HG03565 (cell line): Measurements from ENCODE around the gene TPST2.
A peak's percentile ranks its signal among the peaks of the same experiment; 100 is the strongest.

Experiments
- ATAC-seq: cut with Tn5 transposase; IDR thresholded peaks from one replicate; pipeline ENCODE4 v1.9.1; 2021; ENCODE audit warnings: mild to moderate bottlenecking, moderate library complexity; ENCODE audit not compliant: unreplicated experiment

The TPST2 gene

DNA sequence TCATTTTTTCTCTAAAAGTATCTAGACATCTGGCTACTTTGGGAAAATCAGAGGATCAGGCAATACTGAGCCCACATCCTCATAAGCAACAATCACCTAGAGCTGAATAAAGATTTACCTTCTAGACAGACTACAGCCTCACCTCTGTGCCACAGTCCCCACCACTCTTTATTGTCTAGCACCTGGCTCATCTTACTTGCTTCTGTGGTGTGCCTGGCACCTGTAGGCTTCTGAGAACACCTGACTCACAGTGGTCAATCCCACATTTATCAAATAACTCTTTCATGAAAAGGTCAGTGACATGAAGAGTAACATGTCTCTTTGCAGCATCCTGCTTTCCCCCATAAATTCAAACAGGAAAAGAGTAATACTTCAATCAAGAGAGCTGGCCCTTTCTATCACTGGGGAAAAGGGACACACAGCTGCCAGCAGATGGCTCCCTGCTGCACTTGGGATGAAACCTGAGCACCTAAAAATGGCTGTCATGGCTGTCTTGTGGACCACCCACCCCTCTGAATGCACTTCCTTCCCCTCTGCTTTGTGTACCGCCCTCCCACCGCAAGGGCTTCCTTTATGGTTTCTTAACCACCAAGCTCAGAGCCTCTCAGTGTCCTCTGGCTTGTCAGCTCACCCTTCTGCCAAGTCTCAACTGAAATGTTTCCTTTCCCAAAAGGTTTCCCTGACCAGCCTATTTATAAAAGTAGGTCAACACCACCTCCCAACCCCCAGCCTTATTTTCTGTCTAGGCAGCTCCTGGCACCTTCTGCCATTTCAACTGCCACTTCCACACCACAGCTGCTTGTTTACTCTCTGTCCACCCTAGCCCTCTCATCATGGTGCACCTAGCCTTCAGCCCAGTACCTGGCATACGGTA is 87.0 kb downstream of the TPST2 start:
- ATAC-seq, result no peak

DNA sequence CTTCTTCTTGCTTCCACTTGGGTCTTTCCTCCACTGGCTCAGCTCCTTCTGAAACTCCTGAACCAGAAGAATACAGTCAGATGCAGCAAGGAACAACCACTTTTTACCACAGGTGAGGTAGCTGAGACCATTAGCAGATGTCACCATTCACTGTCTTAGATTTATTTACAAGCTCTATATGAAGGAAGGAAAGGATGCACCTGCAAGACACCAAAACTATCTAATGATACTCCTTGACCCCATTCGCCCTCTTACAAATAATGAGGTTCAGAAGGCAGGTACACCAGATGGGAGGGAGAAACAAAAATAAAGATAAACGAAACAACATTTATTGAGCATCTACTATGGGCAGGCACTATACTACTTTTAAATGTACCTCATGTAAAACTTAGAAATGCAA is 87.9 kb downstream of the TPST2 start:
- no peak for ATAC-seq

DNA sequence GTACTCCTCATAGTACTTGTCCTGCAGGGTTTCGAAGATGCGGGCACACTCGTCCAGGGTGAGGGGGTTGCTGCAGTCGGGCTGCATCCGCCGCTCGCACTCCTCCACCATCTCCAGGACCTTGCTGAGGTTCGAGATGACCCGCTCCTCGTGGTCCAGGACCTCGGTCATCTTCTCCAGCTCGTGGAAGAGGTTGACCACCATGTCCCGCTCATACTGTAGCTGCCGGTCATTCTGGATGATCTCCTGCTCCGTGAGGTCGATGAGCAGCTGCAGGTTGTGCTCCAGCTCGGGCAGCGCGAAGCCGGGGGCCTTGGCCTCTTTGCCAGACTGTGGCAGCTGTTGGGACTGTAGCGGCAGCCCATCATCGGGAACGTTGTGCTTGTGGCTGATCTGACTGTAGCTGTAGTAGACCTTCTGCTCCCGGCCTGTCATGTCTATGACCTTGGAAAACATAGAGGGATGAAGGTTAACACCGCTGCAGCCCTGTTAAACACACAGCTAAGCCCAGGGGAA is 90.7 kb downstream of the TPST2 start:
- ATAC-seq, result no peak

DNA sequence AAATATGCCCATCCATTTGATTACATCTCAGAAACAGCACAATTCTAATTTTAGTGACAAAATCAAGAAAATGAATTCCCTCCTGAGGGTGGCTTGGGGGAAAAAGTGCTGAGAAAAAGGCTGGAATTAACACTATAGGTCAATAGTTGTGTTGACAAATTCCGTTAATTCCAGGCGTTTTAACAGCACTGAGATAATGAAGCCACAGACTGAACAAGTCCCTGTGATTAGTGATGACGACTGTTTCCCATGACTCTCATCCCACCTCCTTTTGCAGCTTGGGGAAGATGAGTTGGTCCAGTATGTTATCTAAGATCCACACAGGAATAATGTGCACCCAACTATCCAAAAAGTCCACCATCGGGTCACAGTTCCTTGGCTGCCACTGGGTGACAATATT is 93.5 kb downstream of the TPST2 start:
- ATAC-seq, result no peak

DNA sequence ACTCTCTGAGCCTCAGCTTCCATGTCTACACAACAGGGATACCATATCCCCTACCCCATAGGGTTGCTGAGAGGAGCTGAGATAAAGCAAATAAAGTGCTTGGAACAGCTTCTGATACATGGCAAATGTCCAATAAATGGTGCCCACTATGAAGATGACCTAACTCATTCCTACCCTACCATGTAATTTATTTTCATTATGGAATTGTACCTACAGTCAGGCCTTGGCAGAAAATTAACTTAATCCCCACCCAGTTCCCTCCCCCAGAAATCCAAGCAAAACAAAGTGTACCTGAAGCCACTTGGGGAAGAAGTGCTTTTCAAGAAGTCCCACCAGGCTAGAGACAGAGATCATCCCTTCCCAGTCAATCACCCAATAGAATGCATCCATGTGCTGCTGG is 95.4 kb downstream of the TPST2 start:
- no peak for ATAC-seq

DNA sequence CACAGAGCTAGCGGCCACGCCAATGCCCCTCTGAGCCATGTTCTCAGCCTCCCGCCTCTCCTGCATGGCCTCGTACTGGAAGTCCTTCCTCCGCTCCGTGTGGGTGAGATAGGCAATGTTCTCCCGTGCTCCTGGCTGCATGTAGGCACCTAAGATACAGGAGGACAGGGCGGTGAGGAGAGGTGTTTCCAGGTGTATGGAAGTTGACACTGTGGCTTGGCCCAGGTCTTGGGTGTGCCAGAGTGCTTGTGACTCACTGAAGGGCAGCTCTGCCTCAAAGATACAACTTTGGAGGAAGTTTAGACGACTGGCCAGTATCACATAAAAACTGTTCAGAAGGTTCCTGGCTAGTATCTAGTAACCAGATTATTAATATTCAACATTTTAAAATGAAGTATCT is 97.7 kb downstream of the TPST2 start:
- ATAC-seq, result no peak

DNA sequence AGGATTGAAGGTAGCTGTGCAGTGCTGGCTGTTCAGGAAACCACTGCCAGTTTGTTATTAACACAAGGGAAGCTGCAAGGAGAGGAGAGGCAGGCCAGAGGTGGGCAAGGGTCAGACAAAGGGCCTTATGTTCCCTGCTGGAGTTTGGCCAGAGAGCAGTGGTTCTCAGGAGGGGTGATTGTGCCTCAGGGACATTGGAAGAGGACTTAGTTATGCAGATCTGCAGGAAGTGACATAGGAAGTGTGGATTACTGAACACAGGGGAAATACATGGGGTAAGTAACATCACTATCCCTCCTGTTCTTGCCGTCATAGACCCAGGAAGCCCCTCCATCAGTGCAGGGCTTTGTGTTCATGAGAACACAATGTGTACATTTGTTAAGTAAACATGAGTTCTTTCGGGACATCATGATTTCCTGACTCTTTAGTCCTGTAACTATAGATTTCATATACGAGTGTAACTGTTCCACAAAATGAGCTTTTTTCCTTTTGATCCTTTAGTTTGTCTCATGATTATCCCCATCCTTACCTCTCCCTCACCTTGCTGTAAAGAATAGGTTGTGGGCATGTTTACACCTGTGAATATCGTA is 100.4 kb downstream of the TPST2 start:
- no peak for ATAC-seq

DNA sequence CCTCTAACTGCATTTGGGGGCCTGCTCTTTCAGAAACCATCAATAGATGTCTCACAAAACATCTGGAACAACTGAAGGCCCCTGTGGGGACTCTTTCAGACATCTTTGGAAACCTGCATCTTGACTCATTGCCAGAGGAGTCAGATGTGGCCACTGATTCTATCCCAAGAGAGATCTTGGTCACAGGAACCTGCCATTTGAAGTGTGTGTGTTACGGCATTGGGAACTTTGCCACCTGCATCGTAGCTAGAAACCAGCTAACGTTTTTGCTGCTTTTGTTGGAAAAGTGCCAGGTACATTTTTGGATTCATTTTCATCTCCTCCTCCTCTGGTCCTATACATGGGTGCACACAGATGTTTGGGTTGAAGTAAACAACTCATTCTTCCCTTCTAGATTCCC is 101.9 kb downstream of the TPST2 start:
- ATAC-seq, result no peak

DNA sequence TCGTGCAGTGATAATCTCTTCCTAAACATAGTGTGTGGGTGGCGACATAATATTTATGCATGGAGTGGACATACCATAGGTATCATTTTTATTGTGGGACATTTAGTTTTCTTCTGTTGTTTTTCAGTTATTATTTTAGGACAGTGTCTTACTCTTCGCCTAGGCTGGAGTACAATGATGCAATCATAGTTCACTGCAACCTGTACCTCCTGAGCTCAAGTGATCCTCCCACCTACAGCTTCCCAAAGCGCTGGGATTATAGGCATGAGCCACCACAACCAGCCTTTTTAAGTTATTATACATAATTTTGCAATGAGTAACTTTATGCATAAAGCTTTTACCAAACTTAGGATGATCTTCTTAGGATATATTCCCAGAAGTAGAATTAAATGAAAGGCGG is 103.5 kb downstream of the TPST2 start:
- no peak for ATAC-seq

DNA sequence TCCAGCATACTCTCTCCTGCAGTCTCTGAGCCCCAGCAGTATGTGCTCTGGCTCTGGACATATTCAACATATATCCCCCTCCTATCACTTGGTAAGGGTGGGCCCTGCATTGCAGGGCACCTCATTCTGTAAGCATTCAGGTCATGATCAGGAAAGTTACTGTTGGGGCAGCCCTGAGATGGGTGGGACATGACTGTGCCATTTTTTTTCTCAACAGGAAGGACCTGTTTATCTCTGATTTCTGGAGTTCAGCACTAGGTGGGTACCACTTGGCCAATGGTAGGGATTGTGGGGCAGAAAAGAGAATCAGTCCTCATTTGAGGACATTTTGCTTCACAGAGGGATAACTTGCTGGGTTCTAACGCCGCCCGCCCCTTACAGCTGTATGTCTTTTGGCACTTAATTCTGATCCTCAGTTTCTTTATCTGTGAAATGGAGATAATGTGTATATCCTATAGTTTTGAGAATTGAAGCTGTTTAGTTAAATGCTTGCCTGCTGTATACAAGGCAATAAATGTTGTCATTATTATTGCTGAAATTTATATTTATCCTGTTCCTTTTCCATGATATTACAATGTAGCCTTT is 104.0 kb downstream of the TPST2 start:
- ATAC-seq, result no peak

DNA sequence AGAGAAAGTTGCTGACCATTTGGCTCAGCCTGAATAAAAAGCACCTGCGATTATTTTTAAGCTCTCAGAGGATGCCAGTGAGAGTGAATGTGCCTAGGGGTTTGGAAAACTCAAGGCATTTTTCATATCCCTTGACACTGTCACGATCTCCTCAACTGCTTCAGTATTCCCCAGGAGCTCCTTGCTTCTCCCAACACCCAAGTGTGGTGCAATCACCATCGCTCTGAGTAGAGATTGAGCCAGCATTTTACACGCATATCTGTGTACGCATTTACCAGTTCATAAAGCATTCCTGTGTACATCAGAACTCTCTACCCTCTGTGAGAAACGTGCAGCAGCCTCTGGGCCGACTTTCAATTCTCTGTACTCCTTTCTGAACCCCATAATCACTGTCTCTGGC is 104.9 kb downstream of the TPST2 start:
- ATAC-seq, result no peak

DNA sequence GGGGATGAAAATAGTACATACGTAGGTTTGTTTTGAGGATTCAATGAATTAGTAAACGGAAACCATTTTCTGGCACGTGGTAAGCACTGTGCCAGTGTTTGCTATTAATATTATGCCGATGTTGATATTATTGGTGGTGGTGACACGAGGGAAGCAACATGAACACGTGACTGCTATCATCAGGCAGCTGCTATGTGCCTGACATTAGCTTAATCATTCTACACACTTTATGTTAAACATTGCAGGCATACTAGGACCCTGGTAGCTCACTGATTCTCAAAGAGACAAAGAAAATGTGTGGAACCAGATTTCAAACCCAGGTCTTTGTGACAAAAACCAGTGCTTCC is 105.6 kb downstream of the TPST2 start:
- no peak for ATAC-seq

DNA sequence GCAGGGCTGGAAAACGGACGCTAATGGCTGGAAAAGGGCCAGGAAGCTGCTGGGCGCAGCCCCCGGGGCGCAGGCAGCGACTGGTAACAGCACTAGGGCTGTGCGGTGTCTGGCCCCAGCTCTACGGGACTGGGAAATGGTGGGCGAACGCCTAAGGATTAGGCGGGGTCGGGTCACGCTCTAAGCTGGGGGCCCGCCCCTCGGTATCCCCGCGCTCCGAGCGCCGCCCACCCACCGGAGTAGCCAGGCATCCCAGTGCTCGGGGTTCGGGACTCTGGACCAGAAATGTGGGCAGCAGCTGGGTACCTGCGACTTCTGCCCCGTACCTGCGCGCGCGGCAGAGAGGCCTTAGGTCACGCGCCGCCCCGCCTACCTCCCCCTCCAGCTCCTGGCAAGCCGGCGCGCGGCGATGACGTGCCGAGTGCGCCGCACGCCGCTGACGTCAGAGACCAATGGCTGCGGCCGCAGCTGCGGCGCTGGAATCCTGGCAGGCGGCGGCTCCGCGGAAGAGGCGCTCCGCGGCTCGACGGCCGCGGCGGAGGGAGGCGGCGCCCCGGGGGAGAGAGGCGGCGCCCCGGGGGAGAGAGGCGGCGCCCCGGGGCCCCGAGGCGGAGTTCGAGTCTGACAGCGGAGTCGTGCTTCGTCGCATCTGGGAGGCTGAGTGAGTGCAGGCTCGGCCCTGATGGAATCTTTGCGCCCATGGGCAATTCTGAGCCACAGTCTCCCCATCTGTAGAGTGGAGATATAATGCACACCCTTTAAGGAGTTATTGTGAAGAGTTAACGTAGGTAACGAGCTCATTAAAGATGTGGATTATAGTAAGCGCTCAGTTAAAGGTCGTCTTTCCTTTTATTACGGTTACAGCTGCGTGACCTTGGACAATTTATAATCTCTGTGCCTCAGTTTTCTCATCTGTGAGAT is 106.2 kb downstream of the TPST2 start, which contains the start of the genes HPS4 and SRRD:
Gene HPS4, minus strand, starts transcription at position 345 of the 921 bp plus-strand sequence. CDS start 2,021 bp downstream, outside the sequence.
Gene SRRD, plus strand, starts transcription at position 439 of the 921 bp plus-strand sequence. Its CDS starts 14 bp downstream, at position 453.
- peak; percentile 56 for ATAC-seq

DNA sequence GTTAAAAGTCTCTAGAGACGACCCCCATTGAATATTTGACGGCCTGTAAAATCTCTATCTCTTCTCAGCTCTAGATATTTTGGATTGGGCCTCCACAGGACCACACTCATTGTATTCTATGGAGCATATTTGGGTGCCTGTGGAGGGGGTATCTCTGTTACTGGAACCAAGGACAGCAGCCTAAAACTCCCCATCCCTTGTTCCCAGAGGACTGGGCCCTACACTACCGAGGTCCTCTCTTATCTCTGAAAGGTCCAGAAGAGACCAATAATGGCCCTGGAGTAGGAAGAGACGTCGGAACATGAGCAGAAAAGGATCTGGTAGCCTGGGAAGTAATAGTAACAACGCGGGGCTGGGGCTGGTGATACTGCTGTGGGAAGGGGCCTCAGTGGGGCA is 106.9 kb downstream of the TPST2 start:
- no peak for ATAC-seq

DNA sequence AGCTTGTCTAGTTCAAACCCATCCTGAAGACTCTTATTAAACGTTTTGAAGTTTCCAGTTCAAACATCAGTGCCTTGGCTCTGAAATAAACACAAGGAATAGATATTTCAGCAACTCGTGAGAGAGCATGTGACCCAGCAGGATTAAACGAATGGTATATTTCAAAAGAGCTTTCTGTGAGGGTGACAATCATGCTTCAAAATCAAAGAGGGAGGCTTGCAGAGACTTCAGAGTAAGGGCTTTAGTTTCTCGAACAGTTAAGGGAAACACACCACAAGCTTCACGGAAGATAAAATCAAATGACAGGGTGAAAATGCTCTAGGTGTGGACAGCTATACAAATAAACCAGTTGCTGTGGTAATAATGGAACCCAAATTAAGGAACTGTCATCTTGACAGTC is 107.8 kb downstream of the TPST2 start:
- no peak for ATAC-seq

DNA sequence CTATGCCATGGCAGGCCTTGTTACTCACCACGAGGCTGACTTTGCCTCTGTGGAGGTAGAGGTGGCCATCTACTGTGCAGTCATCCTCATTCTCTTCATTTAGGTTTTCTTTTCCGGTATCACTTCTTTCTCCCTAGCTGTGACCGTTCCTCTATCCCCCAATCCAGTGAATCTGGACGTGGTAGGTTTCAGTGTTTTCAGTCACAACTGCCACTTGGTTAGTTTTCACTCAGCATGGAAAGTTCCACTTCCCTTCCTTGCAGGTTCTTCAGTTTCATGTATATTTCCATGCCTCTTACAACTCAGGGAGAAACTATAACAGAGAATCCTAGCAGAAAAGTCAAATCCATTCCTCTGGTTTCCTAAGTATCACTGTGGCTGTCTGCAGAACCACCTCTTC is 108.2 kb downstream of the TPST2 start:
- ATAC-seq, result no peak

DNA sequence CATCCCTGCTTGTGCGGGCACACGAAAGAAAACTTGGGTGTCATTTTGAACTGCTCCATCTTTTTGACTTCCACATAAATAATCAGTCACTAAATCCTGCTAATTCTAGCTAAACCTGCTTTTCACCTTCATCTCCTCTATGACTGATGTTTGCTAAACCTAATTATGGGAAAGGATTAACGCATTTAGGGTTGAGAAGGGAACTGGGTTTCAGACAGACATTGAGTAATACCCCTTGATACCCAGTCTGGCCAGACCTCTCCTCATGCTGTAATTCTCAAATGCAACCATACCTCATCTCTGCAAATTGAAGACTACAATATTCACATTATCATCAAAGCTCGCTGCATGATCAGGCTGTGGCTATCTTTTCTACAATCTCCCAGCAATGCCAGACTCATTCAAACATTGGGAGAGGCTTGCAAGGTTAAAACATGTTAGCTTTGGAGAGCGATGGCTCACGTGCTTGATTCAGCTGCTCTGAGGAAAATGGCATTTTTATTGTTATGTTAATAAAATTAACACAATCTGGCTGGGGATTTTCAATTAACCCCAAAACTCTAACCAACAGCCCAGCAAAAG is 108.7 kb downstream of the TPST2 start:
- ATAC-seq, result no peak

DNA sequence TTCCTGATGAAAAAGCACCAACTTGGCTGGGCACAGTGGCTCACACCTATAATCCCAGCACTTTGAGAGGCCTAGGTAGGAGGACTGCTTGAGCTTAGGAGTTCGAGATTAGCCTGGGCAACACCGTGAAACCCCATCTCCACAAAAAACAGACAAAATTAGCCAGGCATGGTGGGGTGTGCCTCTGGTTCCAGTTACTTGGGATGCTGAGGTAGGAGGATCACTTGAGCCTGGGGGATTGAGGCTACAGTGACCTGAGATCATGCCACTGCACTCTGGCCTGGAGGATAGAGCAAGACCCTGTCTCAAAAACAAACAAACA is 109.4 kb downstream of the TPST2 start:
- ATAC-seq, result no peak

DNA sequence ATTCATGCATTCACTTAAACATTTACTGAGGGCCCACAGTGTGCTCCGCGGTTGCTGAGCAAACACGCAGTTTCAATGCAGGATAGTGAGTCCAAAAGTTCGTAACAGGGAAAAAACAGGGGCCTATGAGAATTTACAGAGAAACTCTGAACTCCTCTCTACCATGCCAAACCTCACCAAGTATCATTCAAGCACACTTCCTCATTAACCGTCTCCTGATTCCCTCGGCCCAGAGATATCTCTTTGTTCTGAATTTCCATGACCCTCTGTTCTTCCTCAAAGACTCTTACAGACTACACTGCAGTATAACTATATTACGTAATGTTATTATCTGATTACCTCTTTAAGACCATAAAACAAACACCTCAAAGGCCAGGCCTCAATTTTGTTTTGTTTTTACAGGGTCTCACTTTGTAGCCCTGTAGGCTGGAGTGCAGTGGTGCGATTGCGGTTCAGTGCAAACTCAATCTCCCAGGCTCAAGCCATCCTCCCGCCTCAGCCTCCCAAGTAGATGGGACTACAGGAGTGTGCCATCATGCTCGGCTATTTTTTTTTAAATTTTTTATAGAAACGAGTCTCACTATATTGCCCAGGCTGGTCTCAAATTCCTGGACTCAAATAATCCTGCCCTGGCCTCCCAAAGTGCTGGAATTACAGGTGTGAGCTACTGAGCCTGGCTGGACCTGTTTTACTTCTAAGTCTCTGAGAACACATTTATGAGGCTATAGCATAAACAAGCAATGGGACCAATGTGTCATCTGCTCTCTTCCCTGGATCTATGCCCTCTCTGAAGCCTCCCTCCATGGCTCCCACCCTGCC is 109.9 kb downstream of the TPST2 start:
- ATAC-seq, result no peak
